KMS-11 (cell line): Measurements from ENCODE around the gene GRM7.

Source experiments
- H2AFZ ChIP-seq: fragments of 200-600 bp; sonication (generic); 2 replicates; pipeline ENCODE4 v1.6.1; 2016; ENCODE audit warnings: antibody characterized with exemption, mixed run types, low read depth
- H3K27ac ChIP-seq: fragments of 200-600 bp; sonication (generic); 2 replicates; pipeline ENCODE4 v1.6.1; 2016; ENCODE audit warnings: mild to moderate bottlenecking, mixed run types
- H3K27me3 ChIP-seq: fragments of 200-600 bp; sonication (generic); 2 replicates; pipeline ENCODE4 v1.6.1; 2017; ENCODE audit warnings: mild to moderate bottlenecking, low read depth, mixed run types, moderate library complexity; ENCODE audit not compliant: insufficient read depth
- H3K36me3 ChIP-seq: fragments of 200-600 bp; sonication (generic); 2 replicates; pipeline ENCODE4 v1.6.1; 2017; ENCODE audit warnings: mild to moderate bottlenecking, mixed run types; ENCODE audit not compliant: insufficient read depth
- H3K4me1 ChIP-seq: fragments of 200-600 bp; sonication (generic); 2 replicates; pipeline ENCODE4 v1.6.1; 2016; ENCODE audit warnings: mild to moderate bottlenecking, low read depth, mixed run types; ENCODE audit not compliant: poor library complexity, severe bottlenecking
- H3K4me2 ChIP-seq: fragments of 200-600 bp; sonication (generic); 2 replicates; pipeline ENCODE4 v1.7.0; 2016; ENCODE audit warnings: mild to moderate bottlenecking, mixed run types
- H3K4me3 ChIP-seq: fragments of 200-600 bp; sonication (generic); IDR thresholded peaks from 2 replicates; pipeline ENCODE4 v1.6.1; 2017; ENCODE audit warnings: low read depth, low read length, mixed read lengths; ENCODE audit not compliant: insufficient read depth
- H3K79me2 ChIP-seq: fragments of 200-600 bp; sonication (generic); 2 replicates; pipeline ENCODE4 v1.6.1; 2016; ENCODE audit warnings: low read depth, mixed run types; ENCODE audit not compliant: insufficient read depth
- H3K9ac ChIP-seq: fragments of 200-600 bp; sonication (generic); 2 replicates; pipeline ENCODE4 v1.6.1; 2016; ENCODE audit warnings: mild to moderate bottlenecking, mixed run types
- H4K20me1 ChIP-seq: fragments of 200-600 bp; sonication (generic); 2 replicates; pipeline ENCODE4 v1.6.1; 2016; ENCODE audit warnings: mild to moderate bottlenecking, mixed run types; ENCODE audit not compliant: insufficient read depth
- TF ChIP-seq, protein P1 (sequence below): fragments of 200-600 bp; sonication (generic); conservative IDR thresholded peaks from 2 replicates; pipeline ENCODE4 v1.6.1; 2017; ENCODE audit warnings: low read depth, mild to moderate bottlenecking, antibody characterized with exemption, low read length, moderate library complexity, mixed read lengths

Gene GRM7

GRCh38 chr3:7788881-7789280, 928.0 kb downstream of the GRM7 start:
- H3K27ac ChIP-seq: no peak overlapping the region
- no peak overlapping the region for H3K4me3 ChIP-seq
- no peaks in the 10 kb centered on the region for H3K79me2 ChIP-seq
- H3K4me1 ChIP-seq: no peaks in the 10 kb centered on the region
- TF ChIP-seq, protein P1, sequence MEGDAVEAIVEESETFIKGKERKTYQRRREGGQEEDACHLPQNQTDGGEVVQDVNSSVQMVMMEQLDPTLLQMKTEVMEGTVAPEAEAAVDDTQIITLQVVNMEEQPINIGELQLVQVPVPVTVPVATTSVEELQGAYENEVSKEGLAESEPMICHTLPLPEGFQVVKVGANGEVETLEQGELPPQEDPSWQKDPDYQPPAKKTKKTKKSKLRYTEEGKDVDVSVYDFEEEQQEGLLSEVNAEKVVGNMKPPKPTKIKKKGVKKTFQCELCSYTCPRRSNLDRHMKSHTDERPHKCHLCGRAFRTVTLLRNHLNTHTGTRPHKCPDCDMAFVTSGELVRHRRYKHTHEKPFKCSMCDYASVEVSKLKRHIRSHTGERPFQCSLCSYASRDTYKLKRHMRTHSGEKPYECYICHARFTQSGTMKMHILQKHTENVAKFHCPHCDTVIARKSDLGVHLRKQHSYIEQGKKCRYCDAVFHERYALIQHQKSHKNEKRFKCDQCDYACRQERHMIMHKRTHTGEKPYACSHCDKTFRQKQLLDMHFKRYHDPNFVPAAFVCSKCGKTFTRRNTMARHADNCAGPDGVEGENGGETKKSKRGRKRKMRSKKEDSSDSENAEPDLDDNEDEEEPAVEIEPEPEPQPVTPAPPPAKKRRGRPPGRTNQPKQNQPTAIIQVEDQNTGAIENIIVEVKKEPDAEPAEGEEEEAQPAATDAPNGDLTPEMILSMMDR: no peak
- no peak overlapping the region for H2AFZ ChIP-seq
- no peaks in the 10 kb centered on the region for H4K20me1 ChIP-seq
- H3K36me3 ChIP-seq: no peaks in the 10 kb centered on the region
- no peak overlapping the region for H3K4me2 ChIP-seq
- H3K9ac ChIP-seq: no peak overlapping the region
- no peaks in the 10 kb centered on the region for H3K27me3 ChIP-seq

GRCh38 chr3:7789324-7789723, 928.4 kb downstream of the GRM7 start:
- H4K20me1 ChIP-seq: no peaks in the 10 kb centered on the region
- no peak overlapping the region for H3K4me3 ChIP-seq
- no peaks in the 10 kb centered on the region for H3K4me1 ChIP-seq
- TF ChIP-seq, protein P1: no peak
- no peaks in the 10 kb centered on the region for H3K36me3 ChIP-seq
- no peak overlapping the region for H3K9ac ChIP-seq
- no peaks in the 10 kb centered on the region for H3K79me2 ChIP-seq
- H2AFZ ChIP-seq: no peak overlapping the region
- H3K27me3 ChIP-seq: no peaks in the 10 kb centered on the region
- no peak overlapping the region for H3K4me2 ChIP-seq
- no peak overlapping the region for H3K27ac ChIP-seq

DNA sequence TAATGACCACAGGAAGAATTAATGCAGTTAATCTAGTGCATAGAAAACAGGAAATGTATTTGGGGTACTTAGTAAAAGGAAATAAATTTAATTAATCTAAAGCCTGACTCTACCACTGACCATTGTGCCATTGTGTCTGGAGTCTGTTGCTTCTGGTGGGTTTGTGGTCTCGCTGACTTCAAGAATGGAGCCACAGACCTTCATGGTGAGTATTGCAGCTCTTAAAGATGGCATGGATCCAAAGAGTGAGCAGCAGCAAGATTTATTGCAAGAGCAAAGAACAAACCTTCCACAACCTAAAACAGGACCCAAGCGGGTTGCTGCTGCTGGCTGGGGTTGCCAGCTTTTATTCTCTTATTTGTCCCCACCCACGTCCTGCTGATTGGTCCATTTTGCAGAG, 929.2 kb downstream of the GRM7 start:
- H4K20me1 ChIP-seq: no peaks in the 10 kb centered on the region
- TF ChIP-seq, protein P1: no peak
- H3K9ac ChIP-seq: no peak overlapping the region
- no peaks in the 10 kb centered on the region for H3K27me3 ChIP-seq
- H3K27ac ChIP-seq: no peak overlapping the region
- H3K4me3 ChIP-seq: no peak overlapping the region
- no peaks in the 10 kb centered on the region for H3K4me1 ChIP-seq
- H3K4me2 ChIP-seq: no peak overlapping the region
- no peak overlapping the region for H2AFZ ChIP-seq
- H3K79me2 ChIP-seq: no peaks in the 10 kb centered on the region
- H3K36me3 ChIP-seq: no peaks in the 10 kb centered on the region
